ENCODE data around the gene CTLA4. TPM values are rescaled to one million over a fixed set of nuclear protein-coding genes. Genes with fewer than 3 reads are reported as not detected.

The CTLA4 gene
- total RNA-seq, 1 donor, result under 0.01 TPM

DNA sequence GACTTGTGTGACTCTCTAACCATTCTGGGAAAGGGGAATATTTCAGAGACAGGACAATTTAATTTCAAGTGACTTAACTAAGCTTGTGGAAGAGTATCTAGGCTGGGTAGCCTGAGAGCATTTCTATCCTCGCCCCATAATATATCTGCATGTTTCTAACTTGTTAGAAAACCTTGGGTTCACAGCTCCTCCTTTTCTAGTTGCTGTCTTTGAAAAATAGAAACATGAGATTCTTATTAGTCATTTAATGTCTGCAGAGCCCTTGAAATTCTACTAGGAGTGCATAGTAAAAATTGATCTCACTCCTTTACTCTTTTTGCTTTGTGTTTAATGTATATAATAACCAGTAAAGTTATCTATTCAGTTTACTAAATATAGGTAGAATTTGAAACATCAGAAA is 22.4 kb downstream of the CTLA4 start:
- DNase-seq (ENCODE audit: low read depth in 2 of 3, low spot score in 2 of 3), result no peak

DNA sequence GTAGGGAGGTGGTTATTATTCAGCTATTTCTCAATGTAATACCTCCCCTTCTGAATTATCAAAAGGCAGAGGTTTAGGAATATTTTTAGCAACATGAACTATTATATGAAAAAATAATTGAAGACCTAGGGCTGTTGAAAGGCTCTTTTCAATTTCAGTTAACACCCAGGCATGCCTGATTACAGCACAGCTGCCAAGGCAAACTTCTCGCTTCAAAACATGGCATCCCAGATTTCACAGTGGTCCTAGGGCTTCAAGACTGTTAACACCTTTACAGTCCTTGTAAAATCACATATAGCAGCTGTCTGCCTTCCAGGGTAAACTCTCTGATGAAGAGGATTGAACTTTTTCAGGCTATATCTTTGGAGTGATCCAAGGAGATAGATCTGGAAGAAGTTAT is 23.2 kb downstream of the CTLA4 start:
- DNase-seq (ENCODE audit: low read depth in 2 of 3, low spot score in 2 of 3), result no peak

DNA sequence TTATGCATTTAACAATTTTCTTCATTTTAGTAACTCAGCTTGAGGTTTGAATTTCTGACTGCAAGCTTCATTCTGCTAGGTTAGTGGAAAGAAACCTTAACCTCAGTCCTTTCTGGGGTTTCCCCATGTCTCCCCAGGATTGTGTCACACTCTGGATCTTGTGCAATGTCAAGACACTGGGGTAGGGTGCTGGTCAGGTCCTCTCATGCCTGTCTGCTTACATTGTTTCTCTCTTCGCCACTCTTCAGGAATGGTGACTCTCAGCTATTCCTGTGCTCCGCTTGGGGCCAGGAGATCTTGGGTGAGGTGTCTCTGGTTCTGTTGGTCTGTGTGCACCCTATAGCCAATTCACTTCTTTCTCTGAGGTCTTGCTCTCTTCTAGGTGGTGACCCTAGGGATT is 23.9 kb downstream of the CTLA4 start:
- no peak for DNase-seq (ENCODE audit: low read depth in 2 of 3, low spot score in 2 of 3)

DNA sequence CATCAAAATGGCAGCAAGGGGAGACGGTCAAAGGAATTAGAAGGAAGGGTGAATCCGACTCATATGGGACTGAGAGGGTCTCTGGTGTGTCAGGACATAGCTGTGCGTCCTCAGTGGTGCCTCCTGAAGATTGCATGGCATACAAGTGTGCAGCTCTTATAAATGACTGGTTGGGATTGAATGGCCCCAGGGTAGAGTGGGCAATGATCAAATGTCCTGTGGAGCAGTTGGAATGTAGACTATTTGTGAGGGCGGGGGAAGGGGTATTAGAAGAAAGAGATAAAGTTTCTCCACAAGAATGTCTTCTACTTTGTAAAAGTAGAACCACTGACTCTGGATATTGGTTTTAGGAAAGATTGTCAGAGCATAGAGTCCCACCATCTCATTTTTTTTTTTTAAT is 24.6 kb downstream of the CTLA4 start:
- no peak for DNase-seq (ENCODE audit: low read depth in 2 of 3, low spot score in 2 of 3)

DNA sequence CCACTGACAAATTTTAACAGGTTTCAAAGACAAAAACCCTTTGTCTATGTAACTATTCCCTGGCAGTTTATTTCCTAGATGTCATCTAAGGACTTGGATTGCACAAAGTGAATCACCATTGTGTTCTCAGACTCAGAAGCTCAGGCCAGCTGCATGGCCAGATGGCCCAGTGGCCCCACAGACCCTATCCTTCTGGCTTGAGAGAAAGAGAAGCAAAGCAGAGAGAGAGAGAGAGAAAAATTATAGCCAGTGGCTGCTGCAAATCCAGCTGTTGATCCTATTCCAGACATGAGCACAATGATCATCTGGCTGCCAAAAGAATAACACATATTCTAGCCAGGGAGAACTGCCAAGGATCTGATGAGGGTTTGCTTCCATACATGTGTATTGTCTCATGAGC is 25.8 kb downstream of the CTLA4 start:
- DNase-seq (ENCODE audit: low read depth in 2 of 3, low spot score in 2 of 3), result no peak

DNA sequence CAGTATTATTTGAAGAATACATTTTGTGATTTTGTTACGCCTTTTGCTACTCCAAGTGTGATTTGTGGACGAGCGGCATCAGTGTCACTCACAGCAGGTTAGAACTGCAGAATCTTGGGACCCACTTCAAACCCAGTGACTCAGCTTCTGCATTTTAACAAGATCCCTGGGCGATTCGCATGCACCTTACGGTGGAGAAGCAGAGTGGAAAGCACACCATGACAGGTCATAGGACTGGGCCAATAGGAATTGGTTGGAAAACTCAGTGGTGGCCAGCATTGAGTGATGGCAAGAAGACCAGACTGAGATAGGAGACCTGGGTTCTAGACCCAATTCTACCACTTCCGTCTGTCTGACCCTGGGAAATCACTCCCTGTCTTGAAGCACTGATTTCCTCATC is 26.3 kb downstream of the CTLA4 start:
- DNase-seq (ENCODE audit: low read depth in 2 of 3, low spot score in 2 of 3), result no peak

DNA sequence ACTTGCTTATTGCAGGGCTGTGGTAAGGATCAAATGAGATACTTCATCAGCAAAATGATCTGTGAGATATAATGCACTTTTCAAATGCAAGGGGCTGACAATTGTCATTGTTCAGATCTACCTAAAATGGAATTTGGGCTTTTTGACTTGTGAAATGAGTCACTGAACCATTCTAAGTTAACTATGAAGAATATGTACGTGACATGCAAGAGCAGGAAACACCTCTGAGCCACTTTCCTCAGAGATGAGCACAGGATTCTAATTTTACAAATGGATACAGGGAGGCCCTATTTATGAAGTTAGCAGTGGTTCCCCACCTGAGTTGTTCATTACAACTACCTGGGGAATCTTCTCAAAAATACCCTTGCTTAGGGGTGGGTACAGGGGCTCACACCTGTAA is 26.7 kb downstream of the CTLA4 start:
- DNase-seq (ENCODE audit: low read depth in 2 of 3, low spot score in 2 of 3), result no peak

DNA sequence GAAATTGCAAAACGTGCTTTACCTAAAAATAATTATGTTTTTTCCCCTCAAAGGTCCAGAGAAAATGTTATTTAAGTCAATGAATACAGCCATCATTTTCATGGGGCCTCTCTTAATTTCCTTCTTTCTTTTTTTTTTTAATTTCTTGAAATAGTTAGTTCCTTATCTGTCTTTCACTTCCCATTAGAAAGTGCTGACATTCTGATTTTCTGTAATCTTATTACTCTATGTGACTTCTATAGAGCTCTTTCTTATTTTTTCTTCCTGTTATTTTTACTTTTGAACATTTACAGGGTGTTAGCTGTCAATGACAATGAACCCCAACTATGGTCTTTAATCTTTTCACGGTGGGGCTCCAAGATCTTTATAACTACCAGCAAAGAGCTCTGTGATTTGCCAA is 30.0 kb downstream of the CTLA4 start:
- DNase-seq (ENCODE audit: low read depth in 2 of 3, low spot score in 2 of 3), result no peak

DNA sequence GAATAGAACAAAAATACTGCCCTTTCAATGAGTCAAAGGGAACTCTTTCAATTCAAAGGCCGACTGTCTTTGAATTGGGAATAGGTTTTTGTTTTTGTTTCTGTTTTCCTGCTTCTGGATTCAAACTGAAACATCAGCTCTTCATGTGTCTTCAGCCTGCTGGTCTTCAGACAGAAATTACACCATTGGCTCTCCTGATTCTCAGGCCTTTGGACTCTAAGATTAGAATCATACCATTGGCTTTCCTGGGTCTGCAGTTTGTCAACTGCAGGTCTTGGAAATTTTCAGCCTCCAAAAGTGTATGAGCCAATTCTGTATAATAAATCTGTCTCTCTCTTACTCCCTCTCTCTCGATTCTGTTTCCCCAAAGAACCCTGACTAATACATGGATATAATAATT is 31.1 kb downstream of the CTLA4 start:
- DNase-seq (ENCODE audit: low read depth in 2 of 3, low spot score in 2 of 3), result no peak

DNA sequence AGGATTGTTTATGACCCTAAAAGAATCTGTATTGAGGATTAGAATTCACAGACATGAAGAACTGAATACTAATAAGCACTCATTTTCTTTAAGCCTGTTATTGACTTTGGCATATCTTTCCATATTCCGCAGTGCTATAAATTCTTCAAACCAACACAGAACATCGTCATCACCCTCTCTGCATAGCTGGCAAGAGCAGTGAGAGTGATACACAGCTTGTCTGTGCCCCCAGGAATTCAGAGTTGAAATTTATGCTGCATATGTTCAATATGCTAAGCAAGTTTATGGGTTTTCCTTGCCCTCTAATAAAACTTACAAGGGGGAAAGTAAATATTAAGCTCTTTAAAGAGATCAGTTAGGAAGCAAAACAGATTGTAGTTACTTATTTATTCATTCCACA is 32.7 kb downstream of the CTLA4 start:
- no peak for DNase-seq (ENCODE audit: low read depth in 2 of 3, low spot score in 2 of 3)

DNA sequence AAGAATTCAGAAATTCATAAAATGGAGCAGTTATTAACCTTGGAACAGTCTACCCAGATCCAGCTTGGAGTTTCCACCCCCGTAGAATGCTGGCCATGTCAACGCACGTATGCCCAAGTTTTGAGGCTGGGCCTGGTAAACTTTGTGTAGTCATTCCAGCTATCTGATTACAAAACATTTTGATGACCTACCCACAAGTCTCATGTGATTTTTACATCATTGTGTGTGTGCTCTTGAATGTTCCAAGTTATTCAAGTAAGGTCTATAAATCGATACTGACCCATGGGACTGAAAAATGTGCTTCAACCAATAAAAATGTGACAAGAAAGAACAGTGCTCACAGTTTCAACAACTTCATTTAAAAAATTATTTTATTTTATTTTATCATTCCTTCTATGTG is 36.5 kb downstream of the CTLA4 start:
- DNase-seq (ENCODE audit: low read depth in 2 of 3, low spot score in 2 of 3), result no peak

DNA sequence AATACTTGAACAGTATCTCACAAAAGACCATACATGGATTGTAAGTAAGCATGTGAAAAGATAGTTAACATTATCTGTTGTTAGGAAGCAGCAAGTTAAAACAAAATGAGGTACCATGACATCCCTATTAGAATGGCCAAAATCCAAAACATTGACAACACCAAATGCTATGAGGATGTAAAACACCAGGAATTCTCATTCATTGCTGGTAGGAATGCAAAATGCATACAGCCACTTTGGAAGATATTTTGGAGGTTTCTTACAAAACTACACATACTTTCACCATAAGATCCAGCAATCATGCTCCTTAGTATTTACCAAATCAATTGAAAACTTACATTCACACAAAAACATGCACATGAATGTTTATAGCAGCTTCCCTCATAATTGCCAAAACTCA is 38.1 kb downstream of the CTLA4 start:
- no peak for DNase-seq (ENCODE audit: low read depth in 2 of 3, low spot score in 2 of 3)

DNA sequence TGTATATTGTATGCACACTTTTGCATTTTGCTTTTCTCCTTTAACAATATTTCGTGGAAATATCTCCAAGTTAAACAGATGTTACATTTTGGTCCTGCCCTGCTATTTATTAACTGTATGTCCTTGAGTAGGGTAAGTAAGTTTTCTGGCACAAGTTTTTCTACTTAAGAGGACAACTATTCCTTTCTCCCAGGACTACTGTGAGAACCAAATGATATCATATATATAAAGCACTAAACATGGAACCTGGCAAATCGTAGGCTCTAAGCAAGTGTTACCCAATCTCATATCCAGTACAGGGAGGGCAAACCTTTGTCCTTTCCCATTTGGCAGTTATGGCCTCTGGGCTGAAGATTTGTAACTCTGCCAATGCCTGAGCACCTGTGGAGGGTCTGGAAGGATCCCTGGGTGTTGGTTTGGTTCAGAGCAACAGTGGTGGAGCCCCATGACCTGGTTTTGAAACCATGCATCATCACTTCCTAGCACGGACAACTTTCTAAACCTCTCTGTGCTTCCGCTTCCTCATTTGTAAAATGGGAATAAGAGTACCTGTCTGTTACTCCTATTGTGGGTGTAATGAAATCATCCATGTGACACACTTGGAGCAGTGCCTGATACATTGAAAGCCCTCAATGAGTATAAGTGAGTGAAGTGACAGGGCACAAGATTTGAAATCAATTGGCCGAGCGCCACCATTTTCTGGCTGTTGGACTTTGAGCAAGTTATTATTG is 40.7 kb downstream of the CTLA4 start:
- no peak for DNase-seq (ENCODE audit: low read depth in 2 of 3, low spot score in 2 of 3)

DNA sequence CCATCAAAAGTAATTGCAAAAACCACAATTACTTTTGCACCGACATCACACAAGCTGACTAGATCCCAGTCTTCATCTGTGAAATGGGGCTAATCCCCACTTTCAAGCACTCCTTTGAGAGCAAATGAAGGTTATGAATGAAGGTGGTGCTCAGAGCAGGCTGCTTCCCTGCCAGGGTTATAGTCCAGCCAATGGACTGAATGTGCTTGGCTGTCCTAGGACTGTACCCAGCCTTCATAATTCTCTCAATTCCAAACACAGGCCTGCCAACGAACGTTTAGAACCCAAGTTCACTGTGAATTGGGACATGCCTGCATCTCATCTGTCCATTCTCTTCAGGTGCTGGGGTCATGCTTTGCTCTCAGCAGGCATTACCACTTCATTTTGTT is 41.2 kb downstream of the CTLA4 start:
- DNase-seq (ENCODE audit: low read depth in 2 of 3, low spot score in 2 of 3), result no peak

DNA sequence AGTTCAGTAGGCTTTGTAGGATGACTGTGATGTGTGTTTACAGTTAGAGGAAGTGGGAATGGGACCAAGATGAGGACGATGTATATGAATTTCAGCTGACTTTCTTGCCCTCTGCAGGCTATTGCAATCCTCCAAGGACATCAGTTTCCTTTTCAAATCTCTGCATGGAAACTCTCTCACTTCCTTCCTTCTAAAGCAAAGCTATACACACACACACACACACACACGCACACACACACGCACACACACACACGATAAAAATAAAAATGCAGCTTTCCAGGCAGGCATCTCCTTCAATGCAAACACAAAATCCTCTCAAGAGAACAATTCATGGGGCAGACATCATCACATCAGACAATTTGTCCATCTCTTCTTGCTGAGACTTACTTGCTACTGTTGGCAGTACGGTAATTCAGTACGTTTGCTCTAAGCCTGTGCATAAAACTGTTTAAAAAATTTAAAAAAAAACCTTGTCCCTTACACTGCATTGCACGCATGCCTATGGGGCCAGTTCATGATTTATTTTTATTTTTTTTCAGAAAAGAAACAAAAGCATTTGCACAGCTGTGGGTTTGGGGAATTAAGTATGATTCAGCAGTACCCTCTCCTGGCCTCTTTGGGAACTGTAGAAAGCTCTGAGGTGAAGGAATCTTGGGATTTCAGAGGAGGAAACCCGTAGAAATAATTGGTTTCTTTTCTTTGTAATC is 41.8 kb downstream of the CTLA4 start:
- DNase-seq (ENCODE audit: low read depth in 2 of 3, low spot score in 2 of 3), result peak in 2 of 3 donors; percentile 13 to 36

DNA sequence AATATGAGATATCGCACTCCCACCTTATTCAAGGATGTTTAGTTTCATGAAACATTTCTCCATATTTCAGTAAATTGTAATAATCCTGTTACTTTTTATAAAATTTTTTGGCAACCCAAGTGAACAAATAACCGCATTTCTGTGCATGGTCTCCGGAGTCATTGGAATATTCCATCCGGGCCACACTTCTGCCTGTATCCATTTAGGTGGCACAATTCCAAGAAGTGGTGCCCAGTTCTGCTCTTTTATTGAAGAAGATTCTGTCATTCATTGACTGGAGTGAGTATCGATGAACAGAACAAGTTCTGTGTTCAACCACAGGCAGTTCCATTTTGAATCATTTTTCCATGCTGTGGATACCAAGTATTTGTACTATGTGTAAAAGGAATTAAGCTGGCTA is 42.4 kb downstream of the CTLA4 start:
- no peak for DNase-seq (ENCODE audit: low read depth in 2 of 3, low spot score in 2 of 3)

DNA sequence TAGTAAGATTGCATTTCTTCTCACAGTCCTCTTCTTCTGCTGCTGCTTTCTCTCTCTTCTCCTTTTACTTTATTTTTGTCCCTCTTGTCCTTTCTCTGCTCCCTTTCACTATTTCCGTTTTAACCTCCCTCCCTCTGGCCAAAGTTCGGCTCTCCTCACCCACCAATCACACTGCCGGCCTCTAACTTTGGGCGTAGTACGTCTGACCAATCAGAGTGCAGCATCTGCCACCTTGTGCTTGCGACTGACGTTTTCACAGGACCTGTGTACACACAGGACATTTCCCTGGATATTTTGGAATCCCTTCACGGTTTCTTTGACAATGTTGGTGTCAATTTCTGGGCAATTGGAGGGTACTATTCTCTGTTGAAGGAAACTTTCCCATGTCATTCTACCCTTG is 46.4 kb downstream of the CTLA4 start:
- DNase-seq (ENCODE audit: low read depth in 2 of 3, low spot score in 2 of 3), result no peak

DNA sequence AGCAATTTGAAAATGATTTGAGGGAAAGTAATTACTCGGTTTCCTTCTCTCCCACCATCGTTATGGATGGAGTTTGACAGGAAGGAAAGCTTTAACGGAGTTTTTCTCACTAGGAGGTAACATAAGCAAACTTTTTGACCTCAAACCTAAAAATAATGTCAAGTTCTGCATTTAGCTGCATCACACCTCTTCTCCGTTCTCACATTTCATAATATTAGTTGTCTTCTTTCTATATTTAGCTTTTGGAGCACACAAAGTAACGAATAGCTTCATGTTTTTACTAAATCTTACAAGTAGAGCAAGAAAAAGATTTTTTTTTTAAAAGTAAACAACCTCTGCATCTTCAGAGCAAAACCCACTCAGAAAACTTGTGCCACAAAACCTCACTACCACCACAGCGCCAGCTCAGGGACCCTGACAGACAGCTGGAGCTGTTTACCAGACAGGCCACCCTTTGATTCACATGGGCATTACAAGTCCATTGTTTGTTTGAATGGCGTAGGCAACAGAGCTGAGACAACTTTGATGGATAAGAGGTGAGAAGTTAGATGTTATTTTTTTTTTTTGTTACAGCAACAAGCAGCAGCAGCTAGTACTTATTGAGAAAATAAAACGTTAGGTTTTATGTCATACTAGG is 47.1 kb downstream of the CTLA4 start:
- DNase-seq (ENCODE audit: low read depth in 2 of 3, low spot score in 2 of 3), result peak in 1 of 3 donors; percentile 22

DNA sequence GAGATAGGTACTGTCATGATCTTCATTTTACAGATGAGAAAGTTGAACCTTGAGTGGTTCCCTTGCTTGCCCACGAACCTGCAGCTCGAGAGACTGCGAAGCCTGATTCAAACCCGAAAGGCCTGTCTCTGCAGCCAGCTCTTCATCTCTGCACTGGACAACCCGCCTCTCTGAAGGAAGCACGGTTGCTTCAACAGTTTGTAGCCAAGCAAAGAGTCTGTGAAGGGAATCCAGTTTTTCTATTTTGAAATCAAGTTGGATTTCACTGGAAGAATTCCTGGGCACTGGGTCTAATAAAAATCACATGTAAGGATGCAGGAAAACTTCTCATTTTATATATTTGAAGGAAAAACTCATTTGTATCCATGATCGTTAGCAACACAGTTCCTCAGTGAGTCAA is 47.7 kb downstream of the CTLA4 start:
- DNase-seq (ENCODE audit: low read depth in 2 of 3, low spot score in 2 of 3), result no peak

DNA sequence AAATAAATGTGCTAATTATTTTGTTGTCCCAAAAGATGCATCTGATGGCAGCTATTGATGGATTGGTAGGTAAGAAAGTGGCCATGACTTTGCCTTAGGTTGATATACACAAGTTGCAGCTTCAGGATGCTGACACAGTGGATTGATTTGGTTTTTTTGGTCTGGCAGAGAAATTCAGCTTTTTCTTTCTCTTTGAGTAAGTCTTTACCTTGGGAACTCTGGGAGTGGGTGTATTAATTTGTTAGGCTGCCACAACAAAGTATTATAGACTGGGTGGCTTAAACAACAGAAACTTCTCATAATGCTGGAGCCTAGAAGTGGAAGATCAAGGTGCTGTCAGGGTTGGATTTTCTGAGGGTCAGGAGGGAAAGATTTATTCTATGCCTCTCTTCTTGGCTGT is 49.2 kb downstream of the CTLA4 start:
- DNase-seq (ENCODE audit: low read depth in 2 of 3, low spot score in 2 of 3), result no peak

DNA sequence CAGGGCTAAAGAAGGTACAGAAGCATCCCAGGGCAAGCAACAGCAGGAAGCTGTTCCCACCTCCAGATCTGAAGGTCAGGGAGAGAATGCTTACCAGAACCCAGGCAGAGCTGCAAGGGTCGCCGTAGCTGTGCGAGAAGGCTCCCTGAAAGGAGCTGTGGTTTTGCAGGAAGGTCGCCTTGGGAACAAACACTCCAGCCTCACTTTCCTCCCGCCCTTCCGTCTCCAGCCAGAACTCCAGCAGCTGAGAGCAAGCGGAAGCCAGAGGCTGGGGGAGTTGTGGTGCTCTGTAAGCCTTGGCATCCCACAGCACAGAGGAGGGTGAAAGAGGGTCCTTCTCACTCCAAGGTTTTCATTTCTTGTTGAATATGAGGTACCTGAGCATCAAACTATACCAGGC is 50.7 kb downstream of the CTLA4 start:
- no peak for DNase-seq (ENCODE audit: low read depth in 2 of 3, low spot score in 2 of 3)

DNA sequence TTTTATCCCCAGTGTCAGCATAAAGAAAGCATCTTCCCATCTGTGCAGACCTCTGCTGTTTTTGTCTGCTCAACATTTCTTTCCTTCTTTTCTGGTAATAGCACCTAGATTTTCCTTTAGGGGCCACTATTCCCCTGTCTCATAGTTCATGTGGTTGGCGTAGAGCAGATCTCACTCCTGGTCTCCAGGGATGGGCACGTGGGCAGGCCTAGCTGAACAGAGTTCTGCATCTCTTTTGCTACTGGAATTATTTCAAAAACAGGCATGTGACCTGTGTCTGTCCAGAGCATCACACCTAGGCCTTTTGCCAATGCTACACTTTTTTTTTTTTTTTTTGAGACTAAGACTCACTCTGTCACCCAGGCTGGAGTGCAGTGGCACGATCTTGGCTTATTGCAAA is 51.3 kb downstream of the CTLA4 start:
- no peak for DNase-seq (ENCODE audit: low read depth in 2 of 3, low spot score in 2 of 3)
